CMK (cell line): Measurements from ENCODE around the gene FOXL2NB.
"Not testable (repeated sequence)": the region's sequence is repeated elsewhere in the genome, so short reads cannot be mapped to it uniquely, and the experiment has no call there.

Source experiments
- DNase-seq: peaks from one replicate; pipeline ENCODE4 v3.0.0-alpha.2; 2010; ENCODE audit warnings: low read depth

Gene FOXL2NB

DNA sequence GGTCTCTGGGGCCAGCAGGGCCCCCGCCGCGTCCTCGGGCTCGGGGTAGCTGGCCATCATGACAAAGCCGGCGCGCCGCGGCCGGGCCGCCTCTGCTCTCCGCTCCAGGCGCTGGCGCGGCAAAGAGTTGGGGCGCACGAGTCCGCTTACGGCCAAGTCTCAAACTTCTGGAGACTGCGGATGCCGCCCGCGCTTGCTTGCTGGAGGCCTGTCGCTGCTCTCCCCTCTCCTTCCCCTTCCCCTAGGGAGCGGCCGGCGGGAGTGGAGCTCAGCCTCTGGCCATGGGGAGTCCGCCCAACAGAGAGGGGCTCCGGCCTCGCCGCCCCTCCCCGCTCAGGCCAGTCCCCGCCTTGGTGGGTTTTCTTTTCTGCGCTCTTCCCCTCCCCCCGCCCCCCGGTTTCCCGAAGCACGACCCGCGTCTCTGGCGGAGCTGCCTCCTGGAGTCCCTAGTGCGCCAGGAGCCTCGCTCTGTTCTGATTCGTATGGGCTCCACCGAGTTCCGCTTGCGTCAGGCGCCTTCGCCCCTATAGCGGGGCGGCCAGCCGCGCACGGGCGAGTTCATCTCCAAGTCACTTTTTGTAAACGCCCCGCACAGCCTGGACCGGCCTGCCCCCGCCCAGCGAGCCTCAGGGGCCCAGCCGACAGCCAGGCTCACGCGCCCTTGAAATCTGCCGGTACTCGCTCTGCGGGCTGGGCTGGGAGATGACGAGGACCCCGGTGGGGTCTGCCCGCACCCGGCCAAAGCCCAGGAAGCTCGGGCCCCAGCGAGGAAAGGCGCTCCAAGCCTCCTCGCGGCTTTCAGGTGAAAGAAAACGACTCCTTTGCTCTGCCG, at the start of gene FOXL2NB, which contains the start of gene FOXL2:
FOXL2NB (plus strand) TSS at position 555 of the 832 bp plus-strand sequence; CDS start at position 703, 148 bp downstream.
FOXL2 (minus strand) TSS at position 475 of the 832 bp plus-strand sequence; CDS start at position 60, 415 bp downstream.
- no peak for DNase-seq

- DNase-seq = no peak
Observed at GRCh38 chr3:138898301-138898700, 48.7 kb upstream of the FOXL2NB start.

DNA sequence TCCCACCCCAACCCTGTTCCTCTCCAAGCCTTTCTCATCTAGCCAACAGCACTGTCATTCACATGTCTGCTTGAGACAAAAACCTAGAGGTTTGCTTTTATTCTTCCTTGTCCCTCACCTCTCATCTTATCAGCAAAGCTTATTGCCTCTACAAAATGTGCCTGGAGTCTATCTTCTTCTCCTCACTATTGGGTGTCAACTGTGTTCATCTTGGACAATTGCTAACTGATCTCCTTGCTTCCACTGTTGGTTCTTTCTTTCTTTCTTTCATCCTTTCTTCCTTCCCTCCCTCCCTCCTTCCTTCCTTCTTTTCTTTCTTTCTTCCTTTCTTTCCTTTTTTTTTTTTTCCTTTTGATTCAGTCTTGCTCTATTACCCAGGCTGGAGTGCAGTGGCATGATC, 48.3 kb upstream of the FOXL2NB start:
- no peak for DNase-seq

- no peak for DNase-seq
Observed at GRCh38 chr3:138899351-138899991, 47.5 kb upstream of the FOXL2NB start.

DNA sequence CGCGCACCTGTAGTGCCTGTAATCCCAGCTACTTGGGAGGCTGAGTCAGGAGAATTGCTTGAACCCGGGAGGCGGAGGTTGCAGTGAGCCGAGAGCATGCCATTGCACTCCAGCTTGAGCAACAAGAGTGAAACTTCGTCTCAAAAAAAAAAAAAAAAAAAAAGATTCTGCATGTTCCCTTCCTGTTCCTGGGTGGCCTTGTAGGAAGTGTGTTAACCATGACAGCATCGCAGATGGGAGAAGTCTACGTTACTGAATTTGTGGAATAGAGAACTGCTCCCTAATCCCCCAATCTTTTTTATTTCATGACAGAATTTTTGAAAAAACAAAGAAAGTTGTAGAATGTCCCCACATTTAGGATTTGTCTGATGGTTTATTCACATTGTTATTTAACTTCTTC, 45.5 kb upstream of the FOXL2NB start:
- no peak for DNase-seq

- no peak for DNase-seq
Observed at GRCh38 chr3:138902171-138902570, 44.8 kb upstream of the FOXL2NB start.

DNA sequence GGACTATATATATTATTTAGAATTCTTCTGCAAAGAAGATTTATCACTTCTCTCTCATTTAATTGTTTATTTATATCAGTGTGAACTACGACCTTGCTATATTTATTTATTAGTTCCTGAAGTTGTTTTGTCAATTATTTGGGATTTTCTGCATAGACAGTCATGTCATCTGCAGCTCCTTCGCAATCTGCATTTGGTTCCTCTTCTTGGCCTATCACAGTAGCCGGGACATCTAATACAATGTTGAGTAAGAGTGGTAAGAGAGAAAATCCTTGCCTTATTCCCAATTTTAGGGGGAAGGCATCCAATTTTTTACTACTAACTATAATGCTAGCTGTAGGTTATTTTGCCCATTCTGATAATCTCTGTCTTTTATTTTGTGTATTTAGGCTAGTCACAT, 39.5 kb upstream of the FOXL2NB start:
- no peak for DNase-seq

DNA sequence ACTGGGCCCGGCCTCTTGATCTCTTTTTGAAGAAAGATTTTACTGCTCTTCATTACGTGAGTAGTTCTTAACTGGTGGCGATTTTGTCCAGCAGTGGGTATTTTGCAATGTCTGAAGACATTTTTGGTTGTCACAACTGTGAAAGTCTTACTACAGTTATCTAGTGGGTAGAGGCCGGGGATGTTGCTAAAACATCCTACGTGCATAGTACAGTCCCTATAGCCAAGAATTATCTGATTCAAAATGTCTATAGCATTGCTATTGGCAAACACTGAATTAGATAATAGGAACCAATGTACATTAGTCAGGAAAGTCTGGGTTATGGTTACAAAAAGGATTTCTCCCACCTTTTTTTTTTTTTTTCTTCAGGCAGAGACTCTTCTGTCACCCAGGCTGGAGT, 38.2 kb upstream of the FOXL2NB start:
- no peak for DNase-seq

GRCh38 chr3:138909904-138910303, 37.1 kb upstream of the FOXL2NB start:
- no peak for DNase-seq

DNA sequence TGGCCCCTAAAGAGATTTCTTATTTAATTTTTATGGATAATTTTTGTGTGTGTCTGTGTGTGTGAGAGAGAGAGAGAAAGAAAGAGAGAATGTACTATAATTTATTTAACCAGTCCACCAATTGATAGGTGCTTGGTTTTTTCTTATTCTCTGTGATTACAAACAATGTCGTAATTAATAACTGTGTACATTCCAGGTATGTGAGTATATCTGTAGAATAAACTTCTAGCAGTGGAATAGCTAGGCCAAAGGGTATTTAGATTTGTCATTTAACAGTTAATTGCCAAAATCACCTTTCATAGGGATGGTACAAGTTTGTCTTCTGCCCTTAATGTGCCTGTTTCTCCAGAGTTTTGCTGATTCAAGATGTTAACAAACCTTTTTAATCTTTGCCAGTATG, 35.4 kb upstream of the FOXL2NB start:
- no peak for DNase-seq

DNA sequence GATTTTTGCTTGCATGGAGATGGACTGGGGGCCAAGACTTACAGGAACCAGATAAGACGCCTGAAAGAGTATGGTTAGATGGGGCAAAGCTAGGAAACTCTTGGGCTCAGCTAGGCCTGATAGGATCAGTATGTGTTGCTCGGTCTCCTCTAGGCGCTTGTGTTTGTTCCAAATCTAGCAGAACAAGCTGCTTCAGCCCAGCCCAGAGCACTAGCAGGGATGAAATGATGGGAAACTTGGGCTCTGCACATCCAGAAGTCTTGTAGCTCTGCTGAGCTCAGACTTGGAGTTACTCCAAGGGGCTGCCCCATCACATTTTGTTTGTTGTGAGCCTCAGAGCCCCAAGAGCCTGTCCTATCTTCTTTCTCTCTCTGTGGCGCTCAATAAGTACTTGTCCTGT, 34.8 kb upstream of the FOXL2NB start:
- DNase-seq = peak; percentile 42

GRCh38 chr3:138913766-138914165, 33.3 kb upstream of the FOXL2NB start:
- DNase-seq = no peak

DNA sequence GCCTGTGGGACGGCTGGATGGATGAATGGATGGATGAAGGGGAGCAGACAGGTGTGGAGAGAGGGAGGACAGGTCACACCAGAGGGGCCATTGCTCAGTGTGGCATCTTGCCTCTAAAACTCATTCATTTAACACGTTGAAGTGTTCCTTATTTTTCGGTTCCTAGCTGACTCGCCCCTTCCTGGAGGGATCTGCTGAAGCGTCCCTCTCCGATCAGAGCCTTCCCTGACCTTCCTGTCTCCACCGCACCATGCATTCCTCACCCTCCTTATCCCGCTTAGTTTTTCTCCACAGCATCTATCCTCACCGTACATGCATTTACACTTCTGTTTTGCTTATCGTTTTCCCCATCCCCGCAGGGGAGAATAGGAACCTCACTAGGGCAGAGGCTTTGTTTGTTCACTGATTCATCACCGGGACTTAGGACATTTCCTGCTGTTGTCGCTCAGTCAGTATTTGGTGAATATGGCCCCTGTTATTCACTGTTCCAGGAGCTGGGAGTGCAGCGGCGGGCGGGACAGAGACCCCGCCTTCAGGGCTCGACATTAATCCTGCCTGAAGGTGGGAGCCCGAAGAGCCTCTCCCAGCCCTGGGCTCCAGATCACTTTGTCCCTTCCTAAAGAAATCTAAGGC, 32.0 kb upstream of the FOXL2NB start:
- DNase-seq = peak; percentile 85

DNA sequence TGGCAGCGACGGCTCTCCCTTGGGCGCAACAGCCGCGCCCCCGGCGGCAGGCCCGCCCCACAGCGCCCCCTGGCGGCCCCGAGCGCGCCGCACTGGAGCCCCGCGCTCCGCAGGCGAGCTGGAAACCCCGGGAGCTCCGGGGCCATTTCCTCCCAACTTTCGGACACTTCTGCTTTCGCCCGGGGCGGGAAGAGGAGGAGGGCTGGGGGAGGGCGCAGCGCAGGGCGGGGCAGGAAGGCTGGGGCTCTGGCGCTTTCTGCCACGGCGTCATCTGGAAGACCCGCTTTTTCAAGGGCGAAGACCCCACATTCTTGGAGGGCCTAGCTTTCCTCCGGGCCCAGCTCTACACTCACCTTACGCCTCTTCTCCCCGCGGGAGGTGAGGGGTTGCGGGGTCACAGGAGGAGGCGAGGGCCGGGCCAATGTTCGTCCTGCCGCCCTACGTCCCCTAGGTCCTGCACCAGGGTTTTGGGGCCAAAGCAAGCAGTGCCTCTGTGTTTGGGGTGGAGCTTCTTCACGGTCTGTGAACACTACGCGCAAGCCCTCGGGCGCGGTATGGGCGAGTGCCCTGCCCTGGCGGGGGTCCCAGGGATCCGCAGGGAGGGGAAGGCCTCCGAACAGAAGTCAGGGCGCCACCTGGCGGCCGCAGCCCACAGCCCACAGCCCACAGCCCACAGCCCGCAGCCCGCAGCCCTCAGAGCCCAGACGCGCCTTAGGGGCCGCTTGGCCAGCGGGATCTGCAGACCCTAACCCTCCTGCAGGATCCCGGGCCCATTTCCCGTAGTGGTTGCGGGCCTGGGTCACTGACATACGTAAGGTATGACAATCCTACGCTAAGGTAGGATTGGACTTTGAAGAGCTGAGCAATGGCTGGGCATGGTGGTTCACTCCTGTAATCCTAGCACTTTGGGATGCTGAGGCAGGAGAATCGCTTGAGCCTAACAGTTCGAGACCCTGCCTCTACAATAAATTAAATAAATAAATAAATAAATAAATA, 31.2 kb upstream of the FOXL2NB start:
- peak; percentile 87 for DNase-seq

- DNase-seq = no peak
Observed at GRCh38 chr3:138916824-138917223, 30.2 kb upstream of the FOXL2NB start.

- DNase-seq = no peak
Observed at GRCh38 chr3:138919325-138919724, 27.7 kb upstream of the FOXL2NB start.

GRCh38 chr3:138921316-138922292, 25.4 kb upstream of the FOXL2NB start:
- DNase-seq = no peak

- DNase-seq = not testable (repeated sequence)
Observed at GRCh38 chr3:138922400-138922799, 24.6 kb upstream of the FOXL2NB start.

- no peak for DNase-seq
Observed at GRCh38 chr3:138923531-138923994, 23.5 kb upstream of the FOXL2NB start.

GRCh38 chr3:138928727-138929372, 18.2 kb upstream of the FOXL2NB start:
- no peak for DNase-seq
